ENCODE results near the gene CIROP.

CIROP gene

GRCh38 chr14:23146351-23146910 lies 41.6 kb upstream of the CIROP start:
- Histone ChIP-seq H4K20me1 (no peaks in the 10 kb centered on the region; a peak in 1 of 22 replicates), H3K9me3 (replicated peaks in 1 of 11) (no peaks in the 10 kb centered on the region), H3K4me2 (peak overlapping the region in 2 of 11 experiments; percentile 15 to 41; a peak in 2 of 22 replicates), H3K36me3 (peaks cover 0 to 51% (median 0%) of the 10 kb centered on the region in 11 experiments; a peak in 4 of 22 replicates), H3K4me1 (peaks cover 0 to 64% (median 0%) of the 10 kb centered on the region in 10 experiments; a peak in 5 of 20 replicates), H3K27ac (no peak overlapping the region), H3K27me3 (no peaks in the 10 kb centered on the region), H3K4me3 (no peak overlapping the region), H3K9ac (no peak overlapping the region)
- TF ChIP-seq Cebpa-rat (IDR thresholded peaks at IDR 0.05): no peak

DNA sequence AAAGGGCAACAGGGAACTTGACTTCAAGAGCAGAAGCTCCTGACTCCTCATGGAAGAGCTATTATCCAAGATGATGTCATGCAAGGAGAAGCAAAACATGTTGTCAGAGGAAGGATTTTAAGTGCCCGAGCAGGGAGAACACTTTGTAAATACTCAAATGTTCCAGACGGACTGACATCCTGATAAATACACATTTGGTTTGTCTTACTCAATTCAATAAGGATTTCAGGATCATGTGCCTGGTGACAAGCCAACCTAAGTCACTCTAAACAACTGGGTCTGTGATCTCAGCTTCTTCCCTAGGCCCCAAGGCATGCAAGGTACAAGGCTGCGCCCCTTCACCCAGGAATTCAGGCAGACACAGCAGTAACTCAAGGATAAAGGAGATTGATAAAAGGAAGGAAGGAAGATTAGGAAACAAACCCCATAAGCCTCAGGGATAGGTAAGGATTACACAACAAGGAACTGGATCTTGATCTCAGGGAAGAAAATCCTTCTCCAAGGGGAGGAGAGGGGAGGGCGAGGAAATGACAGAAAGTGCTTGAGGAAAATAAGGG lies 41.1 kb upstream of the CIROP start:
- peak overlapping the region in 2 of 11 experiments; percentile 15 to 41; a peak in 2 of 22 replicates for H3K4me2 ChIP-seq
- no peaks in the 10 kb centered on the region for H3K9me3 ChIP-seq (replicated peaks in 1 of 11)
- H3K27ac ChIP-seq: no peak overlapping the region
- H3K4me3 ChIP-seq: no peak overlapping the region
- H4K20me1 ChIP-seq: no peaks in the 10 kb centered on the region; a peak in 1 of 22 replicates
- TF ChIP-seq Cebpa-rat (IDR thresholded peaks at IDR 0.05): no peak
- H3K36me3 ChIP-seq: peaks cover 0 to 50% (median 0%) of the 10 kb centered on the region in 11 experiments; a peak in 4 of 22 replicates
- peaks cover 0 to 58% (median 0%) of the 10 kb centered on the region in 10 experiments; a peak in 5 of 20 replicates for H3K4me1 ChIP-seq
- H3K27me3 ChIP-seq: no peaks in the 10 kb centered on the region
- H3K9ac ChIP-seq: no peak overlapping the region

DNA sequence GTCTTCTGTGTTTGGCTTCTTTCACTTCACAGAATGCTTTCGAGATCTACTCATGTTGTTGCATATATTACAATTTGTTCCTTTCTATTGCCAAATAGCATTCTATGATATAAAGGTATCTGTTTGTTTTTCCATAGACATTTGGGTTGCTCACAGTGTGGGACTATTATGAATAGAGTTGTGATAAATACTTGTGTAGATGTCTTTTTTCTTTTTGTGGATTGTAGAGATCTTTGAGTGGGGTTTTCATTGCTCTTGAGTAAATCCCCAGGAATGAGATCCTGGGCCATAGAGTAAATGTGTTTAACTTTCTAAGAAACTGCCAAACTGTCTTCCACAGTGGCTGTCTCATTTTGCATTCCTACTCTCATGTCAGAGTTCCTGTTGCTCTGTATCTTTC lies 39.1 kb upstream of the CIROP start:
- Histone ChIP-seq H3K4me3 (no peak overlapping the region), H3K36me3 (peaks cover 0 to 69% (median 0%) of the 10 kb centered on the region in 11 experiments; a peak in 5 of 22 replicates), H3K27ac (no peak overlapping the region), H4K20me1 (no peaks in the 10 kb centered on the region; a peak in 1 of 22 replicates), H3K4me2 (no peak overlapping the region), H3K9me3 (replicated peaks in 1 of 11) (no peaks in the 10 kb centered on the region), H3K27me3 (no peaks in the 10 kb centered on the region), H3K4me1 (peaks cover 0 to 39% (median 0%) of the 10 kb centered on the region in 10 experiments; a peak in 5 of 20 replicates), H3K9ac (no peak overlapping the region)
- no peak for TF ChIP-seq Cebpa-rat (IDR thresholded peaks at IDR 0.05)

DNA sequence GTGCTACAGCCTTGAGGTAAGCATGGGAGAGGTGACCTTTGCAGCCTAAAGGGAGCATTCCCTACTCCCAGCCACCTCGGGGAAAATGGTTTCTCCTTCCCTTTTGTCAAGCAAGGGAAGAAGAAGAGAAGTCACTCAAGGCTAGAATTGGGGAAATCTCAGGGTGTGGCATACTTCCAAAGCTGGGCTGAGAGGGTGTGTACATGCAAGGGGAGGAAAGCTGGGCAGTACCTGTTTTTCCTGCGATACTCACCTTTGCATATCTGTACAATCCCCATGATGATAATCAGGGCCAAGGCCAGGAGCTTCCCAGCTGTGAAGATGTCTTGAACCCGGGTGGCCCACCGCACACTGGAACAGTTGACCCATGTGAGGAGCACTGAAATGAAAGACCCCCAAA lies 38.0 kb upstream of the CIROP start:
- Histone ChIP-seq H3K9ac (no peak overlapping the region), H3K36me3 (peaks cover 0 to 73% (median 0%) of the 10 kb centered on the region in 11 experiments; a peak in 5 of 22 replicates), H3K4me3 (no peak overlapping the region), H4K20me1 (no peaks in the 10 kb centered on the region), H3K4me2 (peak overlapping the region in 2 of 11 experiments; percentile 12 to 55; a peak in 3 of 22 replicates), H3K4me1 (peaks cover 0 to 34% (median 0%) of the 10 kb centered on the region in 10 experiments; a peak in 5 of 20 replicates), H3K9me3 (replicated peaks in 1 of 11) (no peaks in the 10 kb centered on the region), H3K27me3 (no peaks in the 10 kb centered on the region), H3K27ac (no peak overlapping the region)
- no peak for TF ChIP-seq Cebpa-rat (IDR thresholded peaks at IDR 0.05)

DNA sequence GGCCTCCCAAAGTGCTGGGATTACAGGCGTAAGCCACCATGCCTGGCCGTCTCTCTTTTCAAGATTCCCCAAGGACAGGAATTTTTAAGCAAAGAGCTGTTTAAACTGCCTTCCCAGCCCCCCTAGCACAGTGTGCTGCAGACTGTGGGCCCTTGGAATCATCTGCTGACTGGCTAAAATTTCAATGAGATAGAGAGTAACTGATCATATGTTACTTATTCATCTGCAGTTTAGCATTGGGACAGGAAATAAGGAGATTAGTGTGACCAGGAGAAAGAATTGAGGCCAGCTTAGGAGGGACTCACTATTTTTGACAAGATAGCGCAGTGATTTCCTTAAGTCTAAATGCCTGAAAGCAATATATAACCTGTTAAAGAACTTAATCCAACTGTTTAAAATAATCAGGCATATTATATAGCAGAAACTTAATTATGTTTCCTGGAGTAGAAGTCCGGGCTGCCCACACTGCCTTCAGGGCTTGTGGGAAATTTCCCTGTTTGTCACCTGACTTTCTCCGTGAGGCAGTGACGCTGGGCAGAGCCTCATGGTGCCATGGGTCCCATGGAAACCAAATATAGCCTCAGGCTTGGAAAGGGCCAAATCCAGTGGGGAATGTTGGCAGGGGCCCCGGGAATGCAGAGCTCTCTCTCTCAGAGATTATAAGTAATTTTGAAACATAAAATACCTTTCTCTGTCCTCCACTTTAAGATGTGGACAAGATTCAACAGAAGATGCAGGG lies 37.1 kb upstream of the CIROP start:
- Histone ChIP-seq H3K9me3 (replicated peaks in 1 of 11) (no peaks in the 10 kb centered on the region), H3K4me1 (peaks cover 0 to 34% (median 0%) of the 10 kb centered on the region in 10 experiments; a peak in 5 of 20 replicates), H3K4me2 (peak overlapping the region in 2 of 11 experiments; percentile 3 to 55; a peak in 2 of 22 replicates), H3K27me3 (no peaks in the 10 kb centered on the region), H3K4me3 (no peak overlapping the region), H4K20me1 (no peaks in the 10 kb centered on the region), H3K27ac (no peak overlapping the region), H3K36me3 (peaks cover 0 to 74% (median 0%) of the 10 kb centered on the region in 11 experiments; a peak in 5 of 22 replicates), H3K9ac (no peak overlapping the region)
- TF ChIP-seq Cebpa-rat (IDR thresholded peaks at IDR 0.05): no peak

DNA sequence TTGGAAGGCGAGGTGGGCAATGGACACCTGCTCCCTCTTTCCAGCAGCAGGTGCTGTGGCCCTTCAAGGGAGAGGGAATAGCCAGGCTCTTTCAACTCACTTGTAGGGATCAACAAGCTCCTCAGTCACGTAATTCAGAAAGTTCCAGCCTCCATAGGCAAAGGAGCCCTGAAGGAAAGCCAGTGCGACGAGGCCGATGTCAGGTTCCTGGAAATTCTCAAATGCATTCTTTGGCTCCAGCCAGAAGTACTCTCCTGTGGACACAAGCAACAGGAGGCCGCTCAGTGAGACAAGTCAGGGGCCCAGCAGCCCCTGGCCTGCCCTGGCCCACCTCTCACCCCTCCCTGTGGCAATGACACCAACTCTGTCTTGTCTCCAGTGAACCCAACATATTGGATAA lies 35.6 kb upstream of the CIROP start:
- peaks cover 0 to 23% (median 0%) of the 10 kb centered on the region in 10 experiments; a peak in 4 of 20 replicates for H3K4me1 ChIP-seq
- H3K9ac ChIP-seq: no peak overlapping the region
- no peaks in the 10 kb centered on the region for H3K9me3 ChIP-seq (replicated peaks in 1 of 11)
- no peak overlapping the region for H3K4me2 ChIP-seq
- no peaks in the 10 kb centered on the region for H3K27me3 ChIP-seq
- H3K4me3 ChIP-seq: no peak overlapping the region
- H4K20me1 ChIP-seq: no peaks in the 10 kb centered on the region
- peaks cover 0 to 82% (median 0%) of the 10 kb centered on the region in 11 experiments; a peak in 5 of 22 replicates for H3K36me3 ChIP-seq
- H3K27ac ChIP-seq: no peak overlapping the region
- TF ChIP-seq Cebpa-rat (IDR thresholded peaks at IDR 0.05): no peak

DNA sequence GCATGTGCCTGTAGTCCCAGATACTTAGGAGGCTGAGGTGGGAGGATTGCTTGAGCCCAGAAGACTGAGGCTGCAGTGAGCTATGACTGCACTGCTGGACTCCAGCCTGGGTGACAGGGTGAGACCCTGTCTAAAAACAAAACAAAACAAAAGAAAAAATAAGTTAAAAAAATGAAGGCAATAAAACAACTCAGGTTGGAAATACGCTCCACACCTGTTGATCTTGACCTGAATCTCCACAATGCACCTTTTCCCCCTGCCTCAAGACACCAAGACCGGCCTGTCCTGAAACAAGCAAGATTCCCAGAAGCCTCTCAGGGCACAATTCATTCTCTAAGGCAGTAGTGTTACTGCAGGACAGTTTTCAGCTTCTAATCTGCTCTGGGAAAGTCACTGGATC lies 35.1 kb upstream of the CIROP start:
- no peak overlapping the region for H3K27ac ChIP-seq
- no peak for TF ChIP-seq Cebpa-rat (IDR thresholded peaks at IDR 0.05)
- no peak overlapping the region for H3K9ac ChIP-seq
- peaks cover 0 to 82% (median 0%) of the 10 kb centered on the region in 11 experiments; a peak in 5 of 22 replicates for H3K36me3 ChIP-seq
- no peaks in the 10 kb centered on the region for H3K27me3 ChIP-seq
- no peak overlapping the region for H3K4me2 ChIP-seq
- H3K9me3 ChIP-seq (replicated peaks in 1 of 11): no peaks in the 10 kb centered on the region
- no peaks in the 10 kb centered on the region for H4K20me1 ChIP-seq
- H3K4me1 ChIP-seq: peaks cover 0 to 23% (median 0%) of the 10 kb centered on the region in 10 experiments; a peak in 4 of 20 replicates
- no peak overlapping the region for H3K4me3 ChIP-seq

GRCh38 chr14:23137813-23138535 lies 33.2 kb upstream of the CIROP start:
- Histone ChIP-seq H3K9me3 (replicated peaks in 1 of 11) (no peaks in the 10 kb centered on the region), H4K20me1 (no peaks in the 10 kb centered on the region), H3K4me3 (no peak overlapping the region), H3K36me3 (peaks cover 0 to 94% (median 0%) of the 10 kb centered on the region in 11 experiments; a peak in 5 of 22 replicates), H3K4me2 (no peak overlapping the region), H3K27me3 (no peaks in the 10 kb centered on the region), H3K4me1 (peaks cover 0 to 14% (median 2%) of the 10 kb centered on the region in 10 experiments; a peak in 7 of 20 replicates), H3K9ac (no peak overlapping the region), H3K27ac (no peak overlapping the region)
- TF ChIP-seq Cebpa-rat (IDR thresholded peaks at IDR 0.05): no peak

All from BLaER1 treated with 17β-estradiol and CSF1 and Interleukin-3, amounts not matched to agents 10 nM and 100 nM (cell line).